Peyer's patch (tissue), 4 donors: Measurements from ENCODE around the gene CSRP2. TPM values are rescaled to one million over a fixed set of nuclear protein-coding genes. Genes with fewer than 3 reads are reported as not detected.

Experiments used
- DNase-seq, 3 donors: peaks; one replicate each; pipeline ENCODE4 v3.0.0-alpha.2; 2017 to 2019
- H3K27ac ChIP-seq, 4 donors: fragments of 200-600 bp; sonication (generic); one replicate each; pipeline ENCODE4 v1.5.1; 2016 to 2019
- H3K27me3 ChIP-seq, 2 donors: fragments of 200-600 bp; sonication (generic); one replicate each; pipeline ENCODE4 v1.5.1; 2019
- H3K36me3 ChIP-seq, 3 donors: fragments of 200-600 bp; sonication (generic); one replicate each; pipeline ENCODE4 v1.5.1; 2016 to 2019
- H3K4me1 ChIP-seq, 4 donors: fragments of 200-600 bp; sonication (generic); one replicate each; pipeline ENCODE4 v1.5.1; 2016 to 2019
- H3K4me3 ChIP-seq, 4 donors: fragments of 200-600 bp; sonication (generic); 1 replicate in 3 of 4; 2 replicates in 1 of 4; pipeline ENCODE4 v1.5.1; 2016 to 2019; ENCODE audit warnings: mild to moderate bottlenecking in 1 of 4
- H3K9me3 ChIP-seq, 4 donors: fragments of 200-600 bp; sonication (generic); one replicate each; pipeline ENCODE4 v1.5.1; 2016 to 2019; ENCODE audit warnings: mild to moderate bottlenecking in 1 of 4
- CTCF ChIP-seq, 6 experiments: fragments of 450-650 bp in 4 of 6; fragments of 200-600 bp in 2 of 6; sonication (generic) in 1 of 6; IDR thresholded peaks; one replicate each; pipeline ENCODE4 v1.5.1; 2017 to 2019; ENCODE audit warnings: antibody characterized with exemption in 6 of 6, mild to moderate bottlenecking in 3 of 6, moderate library complexity in 1 of 6
- POLR2A ChIP-seq, 2 donors: fragments of 450-650 bp; IDR thresholded peaks; one replicate each; pipeline ENCODE4 v1.5.1; 2017; ENCODE audit warnings: antibody characterized with exemption in 2 of 2, mild to moderate bottlenecking in 2 of 2, moderate library complexity in 2 of 2
- total RNA-seq, 4 donors: library from RNA; depleted of rRNA; stranded (reverse); fragments of >200 nt; gene quantifications; one replicate each; pipeline ENCODE4 v1.1.0, GENCODE V29; 2016

CSRP2 gene
- total RNA-seq, 4 donors from 2014 or later: 1.9 to 10.6 (median 8.5) TPM

GRCh38 chr12:76899522-76899921 is 20.7 kb upstream of the CSRP2 start:
- Histone ChIP-seq H3K4me1 (no peaks in the 10 kb centered on the region), H3K4me3 (no peak overlapping the region), H3K27me3 (no peaks in the 10 kb centered on the region), H3K9me3 (no peaks in the 10 kb centered on the region), H3K27ac (no peak overlapping the region), H3K36me3 (no peaks in the 10 kb centered on the region)
- DNase-seq: no peak
- TF ChIP-seq POLR2A (IDR thresholded peaks at IDR 0.05): no peak
- TF ChIP-seq CTCF (IDR thresholded peaks at IDR 0.05): no peak

GRCh38 chr12:76898442-76898841 is 19.6 kb upstream of the CSRP2 start:
- DNase-seq: no peak
- H3K36me3 ChIP-seq: no peaks in the 10 kb centered on the region
- no peak overlapping the region for H3K4me3 ChIP-seq
- H3K9me3 ChIP-seq: no peaks in the 10 kb centered on the region
- TF ChIP-seq POLR2A (IDR thresholded peaks at IDR 0.05) (no peak), CTCF (IDR thresholded peaks at IDR 0.05) (no peak)
- H3K27me3 ChIP-seq: no peaks in the 10 kb centered on the region
- no peaks in the 10 kb centered on the region for H3K4me1 ChIP-seq
- no peak overlapping the region for H3K27ac ChIP-seq

GRCh38 chr12:76896274-76896673 is 17.5 kb upstream of the CSRP2 start:
- DNase-seq: no peak
- TF ChIP-seq POLR2A (IDR thresholded peaks at IDR 0.05): no peak
- TF ChIP-seq CTCF (IDR thresholded peaks at IDR 0.05): no peak

GRCh38 chr12:76895796-76896195 is 17.0 kb upstream of the CSRP2 start:
- H3K36me3 ChIP-seq: no peaks in the 10 kb centered on the region
- H3K27ac ChIP-seq: no peak overlapping the region
- no peaks in the 10 kb centered on the region for H3K27me3 ChIP-seq
- no peak overlapping the region for H3K4me3 ChIP-seq
- TF ChIP-seq POLR2A (IDR thresholded peaks at IDR 0.05) (no peak), CTCF (IDR thresholded peaks at IDR 0.05) (no peak)
- no peaks in the 10 kb centered on the region for H3K9me3 ChIP-seq
- no peaks in the 10 kb centered on the region for H3K4me1 ChIP-seq
- no peak for DNase-seq

More at GRCh38 chr12:76896274-76896673, 17.5 kb upstream of the CSRP2 start:
- Histone ChIP-seq H3K36me3 (no peaks in the 10 kb centered on the region), H3K4me3 (no peak overlapping the region), H3K4me1 (no peaks in the 10 kb centered on the region), H3K9me3 (no peaks in the 10 kb centered on the region), H3K27me3 (no peaks in the 10 kb centered on the region), H3K27ac (no peak overlapping the region)

GRCh38 chr12:76891609-76892008 is 12.8 kb upstream of the CSRP2 start:
- no peak overlapping the region for H3K4me3 ChIP-seq
- H3K9me3 ChIP-seq: no peaks in the 10 kb centered on the region
- H3K4me1 ChIP-seq: no peaks in the 10 kb centered on the region
- no peaks in the 10 kb centered on the region for H3K36me3 ChIP-seq
- TF ChIP-seq CTCF (IDR thresholded peaks at IDR 0.05) (no peak), POLR2A (IDR thresholded peaks at IDR 0.05) (no peak)
- DNase-seq: no peak
- no peaks in the 10 kb centered on the region for H3K27me3 ChIP-seq
- H3K27ac ChIP-seq: no peak overlapping the region
